ENCODE data around the gene ACTL10.
"Not testable (repeated sequence)": the region's sequence is repeated elsewhere in the genome, so short reads cannot be mapped to it uniquely, and the experiment has no call there.

The ACTL10 gene

DNA sequence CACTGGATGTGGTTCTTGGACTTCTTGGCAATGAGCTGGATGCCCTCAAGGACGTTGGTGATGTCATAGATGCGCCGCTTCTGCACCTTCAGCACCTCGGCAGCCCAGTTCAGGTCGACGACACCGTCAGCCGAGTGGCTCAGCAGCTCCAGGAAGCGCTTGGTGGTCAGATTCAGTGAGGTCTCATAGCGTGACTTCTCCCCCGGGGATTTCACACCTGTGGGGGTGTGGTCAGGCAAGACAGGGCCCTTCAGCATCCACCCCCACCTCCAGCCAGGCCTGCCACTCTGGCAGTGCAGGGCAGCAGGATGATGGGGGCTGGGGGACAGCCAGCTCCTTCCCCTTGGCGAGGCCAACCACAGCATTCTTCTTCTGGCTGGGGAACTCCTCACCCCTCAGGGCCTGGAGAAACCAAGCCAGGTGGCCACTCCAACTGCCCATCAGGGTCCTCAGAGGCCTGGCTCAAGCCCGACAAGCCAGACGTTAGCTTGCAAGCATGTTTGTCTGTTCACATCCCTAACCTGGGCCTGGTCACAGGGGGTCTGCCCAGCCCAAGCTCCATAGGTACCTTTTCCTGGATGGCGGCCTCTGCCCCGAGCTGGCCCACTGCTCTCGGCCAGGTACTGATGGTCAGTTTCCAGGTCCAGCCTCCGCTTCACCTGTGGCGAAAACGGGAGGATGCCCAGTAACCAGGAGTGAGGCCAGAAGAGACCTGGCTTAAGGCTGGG, 13.2 kb downstream of the ACTL10 start:
- DNase-seq: no peak

DNA sequence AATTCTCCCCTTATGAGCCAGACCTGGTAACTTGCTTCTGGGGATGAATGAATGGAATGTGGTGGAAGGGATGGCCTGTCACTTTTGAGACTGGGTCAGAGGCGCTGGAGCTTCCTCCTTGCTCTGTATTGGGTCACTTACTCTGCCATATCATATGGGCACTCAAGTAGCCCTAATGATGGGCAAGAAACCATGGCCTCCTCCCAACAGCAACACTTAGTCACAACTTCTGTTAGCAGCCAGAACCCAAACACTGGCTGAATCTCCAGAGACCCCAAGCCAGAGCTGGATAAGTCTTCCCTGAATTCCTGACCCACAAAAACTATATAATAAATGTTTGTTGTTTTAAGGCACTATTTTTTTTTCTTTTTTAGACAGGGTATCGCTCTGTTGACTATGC, 13.9 kb downstream of the ACTL10 start:
- peak; percentile 34 for DNase-seq

DNA sequence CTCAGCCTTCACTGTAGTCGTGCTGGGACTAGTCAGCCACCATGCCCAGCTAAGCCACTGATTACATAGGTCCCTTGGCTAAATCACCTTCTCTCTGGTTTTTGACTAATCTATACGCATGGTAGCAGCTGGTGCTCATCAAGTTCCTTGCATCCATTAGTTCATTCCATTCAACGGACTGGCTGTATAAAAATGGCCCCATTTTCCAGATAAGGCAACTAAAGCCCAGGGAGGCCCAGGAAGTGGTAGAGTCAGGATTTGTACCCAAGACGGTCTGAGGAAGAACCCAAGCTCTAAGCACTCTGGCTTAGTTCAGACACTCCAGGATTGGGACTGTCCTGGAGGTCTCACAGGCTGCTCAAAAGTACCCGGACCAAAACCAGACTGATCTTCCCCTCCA, 14.5 kb downstream of the ACTL10 start:
- no peak for DNase-seq

DNA sequence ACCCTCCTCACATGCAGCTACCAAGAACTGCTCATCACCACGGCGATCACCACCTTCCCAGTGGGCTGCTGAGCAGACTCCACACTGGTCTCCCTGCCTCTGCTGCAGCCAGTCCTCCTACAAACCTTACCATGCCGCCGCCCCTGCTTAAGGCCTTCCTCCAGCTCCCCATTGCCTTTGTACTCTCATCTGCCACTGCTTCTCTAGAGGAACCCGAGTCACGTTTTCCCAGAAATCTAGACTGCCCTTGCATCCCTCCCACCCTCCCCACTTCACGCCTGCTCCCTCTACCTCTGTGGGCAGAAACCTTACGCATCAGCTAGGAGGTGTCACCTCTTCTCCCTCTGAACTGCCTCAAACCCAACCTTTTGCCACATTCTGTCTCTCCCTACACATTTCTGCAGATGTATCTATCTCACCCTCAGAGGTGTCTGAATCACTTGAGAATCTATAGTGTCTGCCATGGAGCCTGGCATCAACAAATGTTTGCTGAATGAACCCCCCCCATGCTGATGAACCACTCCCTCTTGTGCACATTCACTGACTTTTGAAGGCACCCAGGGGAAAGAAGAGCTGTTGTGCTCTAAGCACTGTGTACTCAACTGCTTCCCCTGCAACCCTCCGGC, 15.1 kb downstream of the ACTL10 start:
- no peak for DNase-seq

DNA sequence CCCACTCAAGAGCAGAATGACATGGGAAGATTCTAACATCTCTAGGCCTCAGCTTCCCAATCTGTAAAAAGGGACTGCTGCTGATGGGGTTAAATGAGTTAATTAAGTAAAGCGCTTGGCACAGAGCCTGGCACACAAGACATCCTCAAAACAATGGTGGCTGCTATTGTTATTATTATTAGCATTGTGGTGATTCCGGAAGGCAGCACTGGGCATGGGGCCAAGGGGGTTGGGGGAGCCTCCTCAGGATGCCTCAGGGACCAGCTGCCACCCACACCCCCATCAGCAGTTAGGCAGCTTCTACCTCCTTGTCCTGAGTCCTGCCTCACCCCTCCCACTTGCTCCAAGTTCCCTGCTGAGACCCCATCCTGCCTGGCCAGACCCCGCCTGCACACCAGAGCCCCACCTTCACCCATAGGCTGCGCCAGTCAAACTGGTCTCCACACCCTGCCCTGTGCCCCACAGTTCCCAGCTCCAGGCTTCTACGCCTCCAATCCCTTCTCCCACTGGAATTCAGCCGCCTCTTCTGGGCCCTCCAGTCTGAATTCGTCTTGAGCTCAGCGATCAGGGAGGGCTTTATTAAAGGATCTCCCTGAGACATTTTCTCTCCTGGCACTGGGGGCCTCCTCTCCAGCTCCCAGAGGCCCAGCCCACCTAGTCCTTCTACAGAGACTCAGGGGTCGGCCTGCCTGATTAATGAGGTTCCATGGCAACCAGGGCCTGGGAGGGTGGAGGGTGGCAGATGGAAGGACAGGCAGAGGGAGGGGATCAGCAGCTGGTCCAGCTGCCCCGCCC, 18.0 kb downstream of the ACTL10 start:
- no peak for DNase-seq

DNA sequence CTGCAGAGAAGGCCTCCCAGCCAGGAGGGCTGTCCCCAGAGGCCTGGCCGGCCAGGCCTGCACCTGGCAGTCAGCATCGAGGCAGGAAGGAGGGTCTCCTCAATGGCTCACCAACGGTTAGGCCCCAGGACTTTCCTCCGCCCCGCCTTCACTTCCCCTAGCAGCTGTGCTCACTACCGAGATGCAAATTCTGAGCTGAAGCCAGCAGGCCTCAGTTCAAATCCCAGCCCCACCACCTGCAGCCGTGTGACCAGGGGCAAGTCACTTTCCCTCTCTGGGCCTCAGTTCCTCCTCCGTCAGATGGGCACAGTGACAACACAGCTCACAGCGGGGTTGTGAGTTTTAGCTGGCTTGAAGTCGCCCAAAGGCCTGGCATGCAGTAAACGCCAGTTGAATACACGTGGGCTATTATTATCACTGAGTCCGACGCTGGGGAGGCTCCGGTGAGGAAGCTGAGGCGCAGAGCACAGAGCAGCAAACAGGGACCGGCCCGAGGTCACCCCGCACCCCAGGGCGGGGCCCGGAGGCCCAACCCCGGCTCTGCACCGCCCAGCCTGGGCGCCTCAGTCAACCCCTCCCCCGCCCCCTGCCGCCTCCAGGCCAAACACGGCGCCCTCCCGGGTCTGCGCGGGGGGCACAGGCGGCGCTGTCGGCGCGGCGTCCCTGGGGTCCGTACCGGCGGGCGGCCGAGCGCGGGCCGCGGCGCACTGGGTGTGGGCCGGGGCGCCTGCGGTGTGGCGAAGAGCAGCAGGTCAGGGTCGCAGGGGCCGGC, 18.8 kb downstream of the ACTL10 start:
- no peak for DNase-seq

DNA sequence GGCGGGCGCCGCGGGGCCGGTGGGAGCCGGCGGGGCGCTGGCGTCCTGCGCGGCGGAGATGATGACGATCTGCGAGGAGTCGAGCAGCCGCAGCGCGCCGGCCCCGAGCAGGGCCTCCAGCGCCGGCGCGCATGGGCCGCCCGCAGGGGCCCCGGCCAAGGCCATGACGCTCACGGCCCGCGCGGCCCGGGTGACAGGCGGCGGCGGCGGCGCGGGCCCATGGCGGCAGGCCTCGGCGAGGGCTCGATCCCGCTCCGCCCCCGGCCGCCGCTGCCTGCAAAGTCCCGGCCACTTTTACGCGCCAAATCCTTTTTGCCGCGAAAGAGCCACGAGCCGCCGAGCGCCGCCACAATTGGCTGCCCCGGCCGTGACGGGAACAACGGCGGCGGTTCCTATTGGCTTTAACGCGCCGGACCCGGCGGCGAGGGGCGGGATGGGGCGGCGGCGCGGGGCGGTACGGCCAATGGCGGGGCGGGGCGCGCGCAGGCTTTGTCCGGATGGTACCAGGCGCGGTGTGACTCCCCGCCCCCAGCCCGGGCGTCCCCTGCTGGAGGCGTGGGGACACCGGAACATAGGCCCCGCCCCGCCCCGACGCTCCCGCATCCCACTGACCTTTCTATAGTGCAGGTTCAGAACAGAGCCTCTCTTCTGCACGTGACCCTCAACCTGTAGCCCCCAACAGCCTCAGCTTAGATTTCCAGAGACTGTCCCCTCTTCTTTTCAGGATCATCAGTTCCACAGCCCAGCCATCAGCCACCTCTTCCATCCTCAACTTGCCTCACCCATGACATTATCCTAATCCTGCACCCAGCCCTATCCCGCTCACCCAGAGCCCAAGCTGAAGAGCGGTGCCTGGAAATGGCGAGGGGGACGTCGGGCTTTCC, 19.6 kb downstream of the ACTL10 start, which contains the start of gene E2F1:
Gene E2F1, minus strand, starts transcription at position 286 of the 884 bp plus-strand sequence. Its CDS starts 121 bp downstream, at position 165.
- peak; percentile 94 for DNase-seq

DNA sequence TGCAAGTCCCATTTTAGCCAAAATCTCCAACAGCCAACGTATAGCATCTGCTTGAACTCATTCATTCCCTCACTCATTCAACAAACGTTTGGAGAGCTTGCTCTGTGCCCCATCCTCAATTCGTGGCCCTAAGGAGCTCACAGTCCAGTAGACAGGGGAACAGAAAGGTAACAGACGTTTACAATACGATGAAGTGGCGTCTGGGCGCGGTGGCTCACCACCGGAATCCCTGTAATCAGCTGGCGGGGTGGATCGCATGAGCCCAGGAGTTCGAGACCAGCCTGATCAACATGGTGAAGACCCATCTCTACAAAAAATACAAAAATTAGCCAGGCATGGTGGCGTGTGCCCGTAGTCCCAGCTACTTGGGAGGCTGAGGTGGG, 20.2 kb downstream of the ACTL10 start:
- DNase-seq: no peak

DNA sequence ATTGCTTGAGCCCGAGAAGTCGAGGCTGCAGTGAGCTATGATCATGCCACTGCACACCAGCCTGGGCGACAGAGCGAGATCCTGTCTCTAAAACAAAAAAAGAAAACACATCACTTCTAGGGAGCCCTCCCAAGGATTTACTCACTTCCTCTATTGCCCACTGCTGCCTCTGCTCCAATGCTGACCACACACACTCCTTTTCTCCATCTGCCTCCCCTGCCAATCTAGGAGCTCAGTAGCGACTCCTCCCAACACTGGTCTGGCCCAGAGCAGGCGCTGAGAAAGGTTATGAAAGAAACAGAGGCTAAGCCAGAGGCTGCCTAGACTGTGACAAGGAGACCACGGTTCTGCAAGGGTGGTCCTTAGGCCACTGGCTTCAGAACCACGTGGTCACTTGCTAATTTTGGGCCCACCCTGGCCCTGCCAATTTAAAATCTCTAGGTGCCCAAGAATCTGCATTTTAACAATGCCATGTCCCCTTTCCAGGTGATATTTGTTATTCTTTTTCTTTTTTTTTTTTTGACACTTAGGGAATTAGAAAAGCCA, 20.7 kb downstream of the ACTL10 start:
- no peak for DNase-seq

DNA sequence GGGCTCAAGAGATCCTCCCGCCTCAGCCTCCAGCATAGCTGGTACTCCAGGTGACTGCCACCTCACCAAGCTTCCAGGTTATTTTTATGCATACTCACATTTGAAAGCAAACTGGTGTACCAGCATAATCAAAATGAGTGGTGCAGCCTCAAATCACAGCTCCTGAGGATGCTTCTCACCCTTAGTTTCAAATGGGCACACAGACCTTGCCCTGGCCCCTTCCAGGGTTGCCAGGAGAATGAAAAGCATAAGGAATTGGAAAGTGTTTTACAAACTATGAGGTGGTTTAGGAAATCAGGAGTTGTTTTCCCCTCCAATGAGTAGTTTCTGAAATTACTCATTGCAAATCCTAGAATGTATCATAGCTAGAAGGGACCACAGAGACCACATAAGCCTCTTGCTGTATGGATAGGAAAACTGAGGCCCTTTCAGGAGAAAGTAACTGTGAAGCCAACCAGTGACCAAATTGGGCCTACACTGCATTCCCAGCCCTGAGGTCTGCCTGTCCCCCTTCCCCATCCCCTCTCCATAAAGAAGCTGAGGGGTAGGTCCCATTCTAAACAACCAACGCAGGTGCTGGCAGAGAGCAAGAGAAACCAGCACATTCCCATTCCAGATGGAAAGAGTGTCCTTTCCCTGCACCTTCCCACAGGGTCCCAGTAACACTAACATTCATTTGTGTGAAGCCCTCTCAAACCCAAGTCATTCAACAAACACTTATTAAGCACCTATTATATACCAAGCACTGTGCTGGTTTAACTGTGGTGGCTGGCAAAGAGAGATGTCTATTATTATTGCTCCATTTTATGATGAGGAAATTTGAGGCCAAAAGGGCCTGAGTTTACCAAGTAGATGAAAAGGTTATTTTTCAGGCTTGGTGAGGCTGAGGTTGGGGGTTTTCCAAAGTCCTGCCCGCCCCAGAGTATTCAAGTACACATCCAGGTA, 21.5 kb downstream of the ACTL10 start:
- no peak for DNase-seq

DNA sequence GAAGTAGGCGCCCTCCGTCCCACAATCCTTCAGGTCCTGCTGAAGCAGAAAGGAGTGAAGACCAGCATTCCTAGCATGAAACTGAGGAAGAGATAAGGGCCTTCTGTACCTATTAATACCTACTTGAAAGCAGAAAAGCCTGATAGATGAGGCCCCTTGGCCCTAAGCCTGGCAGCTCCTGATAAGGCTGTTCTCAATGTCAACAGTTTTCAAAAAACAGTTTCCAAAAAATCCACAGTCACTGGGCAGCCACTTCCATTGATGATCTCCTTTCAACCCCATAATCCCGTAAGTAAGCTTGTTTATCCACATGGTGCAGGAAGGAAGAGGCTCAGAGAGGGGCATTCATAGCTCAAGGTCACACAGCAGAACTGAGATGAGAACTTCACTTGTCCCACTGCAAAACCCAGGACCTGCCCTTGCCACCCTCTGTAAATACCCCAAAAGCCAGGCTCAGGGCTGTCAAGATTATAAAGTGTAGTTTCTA, 22.2 kb downstream of the ACTL10 start:
- DNase-seq: no peak

DNA sequence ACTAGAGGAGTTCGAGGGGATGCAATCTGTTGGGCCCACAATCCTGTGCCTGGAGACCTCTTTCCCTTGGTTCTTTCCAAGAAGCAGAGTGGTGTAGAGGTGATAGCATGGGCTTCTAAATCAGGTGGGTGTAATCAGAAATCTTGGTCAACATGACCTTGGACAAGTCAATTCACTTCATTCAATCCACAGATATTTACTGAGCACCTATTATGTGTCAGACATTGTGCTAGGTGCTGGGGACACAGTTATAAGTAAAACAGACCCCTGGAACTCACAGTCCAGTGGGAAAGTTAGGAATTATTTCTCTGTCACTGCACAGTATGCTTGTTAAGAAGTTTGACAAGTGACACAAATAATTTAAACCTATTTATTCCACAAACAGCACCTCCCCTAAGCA, 22.8 kb downstream of the ACTL10 start:
- no peak for DNase-seq

DNA sequence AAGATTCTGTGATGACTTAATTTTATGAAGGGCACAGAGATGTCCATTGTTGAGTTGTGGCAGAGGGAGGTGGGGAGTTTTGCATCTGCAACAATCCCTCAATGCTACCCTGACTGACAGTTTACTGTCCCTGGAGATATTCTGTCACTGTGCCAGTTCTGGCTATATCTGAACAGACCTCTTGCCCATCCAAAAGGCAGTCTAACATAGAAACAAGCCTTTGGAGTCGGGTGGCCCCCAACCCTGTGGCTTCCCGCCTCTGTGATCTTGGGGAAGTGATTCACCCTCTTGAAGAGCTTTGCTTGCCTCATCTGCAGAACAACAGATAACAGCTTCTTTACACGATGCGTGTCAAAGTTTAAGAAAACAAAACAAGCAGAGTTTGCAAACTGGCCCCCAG, 23.2 kb downstream of the ACTL10 start:
- DNase-seq: peak; percentile 48

DNA sequence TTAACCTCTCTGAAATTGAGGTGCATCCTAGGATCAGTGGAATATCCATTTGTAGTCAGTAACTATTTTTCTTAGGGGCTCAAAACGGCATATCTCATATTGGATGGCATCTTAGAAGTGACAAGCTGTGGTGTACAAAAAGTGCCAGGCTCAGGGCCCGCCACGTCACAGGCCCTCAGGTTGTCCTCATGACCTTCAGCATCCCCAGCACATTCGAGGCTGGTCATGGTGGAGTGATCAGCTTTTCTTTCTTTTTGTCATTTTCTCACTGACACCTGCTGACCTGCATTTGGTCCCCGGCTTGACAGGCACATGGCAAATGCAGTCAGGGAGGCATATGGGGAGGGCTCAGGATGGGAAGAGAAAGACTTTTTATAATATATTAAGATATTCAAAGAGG, 26.5 kb downstream of the ACTL10 start:
- no peak for DNase-seq

DNA sequence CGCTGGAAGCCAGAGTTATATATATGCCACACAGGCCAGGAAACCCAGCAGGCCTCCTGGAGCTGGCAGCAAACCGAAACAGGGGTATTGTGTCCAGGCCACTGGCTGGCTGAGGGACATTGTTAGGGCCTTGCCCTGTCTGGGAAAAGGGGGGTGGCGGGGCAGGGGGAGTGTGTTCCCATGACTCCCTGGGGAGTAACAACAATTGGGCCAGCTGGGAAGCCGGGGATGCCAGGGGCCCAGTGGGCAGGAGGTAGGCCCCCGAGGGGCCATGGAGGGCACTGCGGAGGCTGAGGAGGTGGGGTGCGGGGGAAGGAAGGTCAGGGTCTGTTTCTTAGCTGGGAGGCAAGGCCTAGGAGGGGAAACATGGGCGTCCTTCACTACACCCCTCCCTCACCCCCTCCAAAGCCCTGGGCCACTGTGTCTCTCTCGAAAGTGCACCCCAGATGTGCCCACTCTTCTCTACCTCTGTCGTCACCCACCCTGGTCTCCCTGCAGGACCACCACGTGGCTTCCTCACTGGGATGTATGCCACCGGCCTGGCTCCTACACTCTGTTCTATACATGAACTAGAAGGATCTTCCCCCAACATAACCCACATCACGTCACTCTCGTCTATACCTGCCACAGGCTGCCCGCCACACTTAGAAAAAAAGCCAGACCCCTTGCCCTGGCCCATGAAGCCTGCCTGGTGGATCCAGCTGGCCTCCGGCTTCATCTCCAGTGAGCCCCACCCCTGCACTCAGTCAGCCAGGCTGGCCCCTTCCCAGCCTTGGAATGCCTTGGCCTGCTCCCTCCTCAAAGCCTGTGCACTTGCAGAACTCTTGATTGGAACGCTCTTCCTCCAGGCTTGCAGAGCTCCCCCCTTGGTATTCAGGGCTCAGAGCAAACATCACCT, 27.2 kb downstream of the ACTL10 start:
- DNase-seq: no peak

DNA sequence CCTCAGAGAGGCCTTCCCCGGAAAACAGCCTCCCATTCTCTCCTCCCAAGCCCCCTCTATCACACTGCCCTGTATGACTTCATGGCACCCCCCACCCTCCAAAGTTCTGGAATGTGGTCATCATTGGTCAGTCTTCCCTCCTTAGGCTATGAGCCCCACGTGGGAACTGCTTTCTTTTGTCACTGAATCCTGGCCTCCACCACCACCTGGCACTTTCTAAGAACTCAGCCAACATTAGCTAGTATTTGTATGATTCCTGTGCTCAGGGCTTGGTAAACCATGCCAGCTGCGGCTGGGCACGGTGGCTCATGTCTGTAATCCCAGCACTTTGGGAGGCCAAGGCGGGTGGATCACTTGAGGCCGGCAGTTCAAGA, 27.9 kb downstream of the ACTL10 start:
- DNase-seq: no peak

DNA sequence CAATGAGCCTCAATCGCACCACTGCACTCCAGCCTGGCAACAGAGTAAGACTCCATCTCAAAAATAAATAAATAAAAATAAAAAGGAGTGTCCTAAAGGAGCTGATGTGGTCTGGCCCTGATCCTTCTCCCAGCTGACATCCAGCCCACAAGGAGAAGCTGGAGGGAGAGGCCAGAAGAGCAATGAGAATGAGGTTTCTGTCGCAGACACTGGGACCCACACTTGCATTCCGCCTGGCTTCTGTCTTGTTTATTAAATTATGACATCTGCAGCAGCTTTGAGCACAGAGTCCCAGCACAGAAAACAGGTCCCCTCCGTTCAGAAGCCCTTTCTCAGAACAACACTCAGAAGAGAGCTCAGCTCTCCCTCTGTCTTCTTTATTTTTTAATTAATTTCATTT, 29.7 kb downstream of the ACTL10 start:
- no peak for DNase-seq

DNA sequence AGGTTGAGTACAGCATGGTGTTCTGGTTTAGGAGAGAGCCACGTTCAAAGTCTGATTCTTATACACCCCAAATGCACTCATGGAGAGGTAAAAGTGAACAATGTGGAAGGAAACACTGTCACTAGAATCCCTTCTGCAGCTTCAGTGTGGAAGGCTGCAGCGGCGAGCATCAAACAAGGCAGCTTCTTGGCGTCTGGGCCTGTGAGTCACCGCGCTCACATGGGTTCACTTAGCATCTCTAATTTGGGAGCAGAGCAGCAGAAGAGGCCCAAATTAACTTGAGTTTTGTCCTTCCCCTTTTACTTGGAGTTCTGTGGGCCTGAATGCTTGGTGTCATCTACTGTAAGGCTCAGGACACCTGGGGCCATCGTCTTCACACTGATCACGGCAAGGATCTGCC, 30.4 kb downstream of the ACTL10 start:
- DNase-seq: peak; percentile 75

DNA sequence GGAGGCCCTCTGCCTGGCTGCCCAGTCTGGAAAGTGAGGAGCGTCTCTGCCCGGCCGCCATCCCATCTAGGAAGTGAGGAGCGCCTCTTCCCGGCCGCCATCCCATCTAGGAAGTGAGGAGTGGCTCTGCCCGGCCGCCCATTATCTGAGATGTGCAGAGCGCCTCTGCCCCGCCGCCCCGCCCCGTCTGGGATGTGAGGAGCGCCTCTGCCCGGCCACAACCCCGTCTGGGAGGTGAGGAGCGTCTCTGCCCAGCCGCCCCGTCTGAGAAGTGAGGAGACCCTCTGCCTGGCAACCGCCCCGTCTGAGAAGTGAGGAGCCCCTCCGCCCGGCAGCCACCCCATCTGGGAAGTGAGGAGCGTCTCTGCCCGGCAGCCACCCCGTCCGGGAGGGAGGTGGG, 32.2 kb downstream of the ACTL10 start:
- not testable (repeated sequence) for DNase-seq
